Fibroblast of lung (primary cell): ENCODE data around the gene NFIL3. TPM values are rescaled to one million over a fixed set of nuclear protein-coding genes. Genes with fewer than 3 reads are reported as not detected.

Experiments used
- DNase-seq, 2 donors: peaks; one replicate each; pipeline versions ENCODE4 v3.0.0 to v3.0.0-alpha.2; 2010; ENCODE audit warnings: low read depth in 2 of 2
- H2AFZ ChIP-seq: 2 replicates; pipeline ENCODE4 v1.5.1; 2012; ENCODE audit warnings: low read length, control low read depth, inconsistent platforms
- H3K27ac ChIP-seq: 2 replicates; pipeline ENCODE4 v1.5.1; 2011; ENCODE audit warnings: low read length, control low read depth; ENCODE audit not compliant: insufficient read depth
- H3K27me3 ChIP-seq: 2 replicates; pipeline ENCODE4 v1.5.1; 2011; ENCODE audit warnings: mild to moderate bottlenecking, low read length; ENCODE audit not compliant: control insufficient read depth, insufficient read depth
- H3K36me3 ChIP-seq: 2 replicates; pipeline ENCODE4 v1.5.1; 2011; ENCODE audit warnings: low read length; ENCODE audit not compliant: control insufficient read depth, insufficient read depth
- H3K4me1 ChIP-seq: 2 replicates; pipeline ENCODE4 v1.5.1; 2011; ENCODE audit warnings: low read length; ENCODE audit not compliant: control insufficient read depth, insufficient read depth; ENCODE audit errors: extremely low read depth
- H3K4me2 ChIP-seq: 2 replicates; pipeline ENCODE4 v1.5.1; 2011; ENCODE audit warnings: low read length, control low read depth; ENCODE audit not compliant: insufficient read depth; ENCODE audit errors: extremely low read depth
- H3K4me3 ChIP-seq, 4 experiments: fragments of 200-600 bp in 1 of 4; sonication (generic) in 1 of 4; replicated peaks in 1 of 4; 2 replicates each; pipeline ENCODE4 v1.5.1; 2011 to 2016; ENCODE audit warnings: low read length in 4 of 4, low read depth in 3 of 4, mild to moderate bottlenecking in 3 of 4, control low read depth in 2 of 4, inconsistent platforms in 1 of 4, mixed read lengths in 1 of 4; ENCODE audit not compliant: insufficient read depth in 1 of 4; ENCODE audit errors: control extremely low read depth in 1 of 4
- H3K79me2 ChIP-seq: 2 replicates; pipeline ENCODE4 v1.5.1; 2012; ENCODE audit warnings: mild to moderate bottlenecking, low read length, inconsistent platforms; ENCODE audit not compliant: control insufficient read depth, insufficient read depth
- H3K9ac ChIP-seq: 2 replicates; pipeline ENCODE4 v1.5.1; 2011; ENCODE audit warnings: mild to moderate bottlenecking, low read length, control low read depth; ENCODE audit not compliant: insufficient read depth
- H3K9me3 ChIP-seq: 2 replicates; pipeline ENCODE4 v1.5.1; 2012; ENCODE audit warnings: low read depth, low read length; ENCODE audit not compliant: control insufficient read depth, insufficient read depth
- H4K20me1 ChIP-seq: 2 replicates; pipeline ENCODE4 v1.5.1; 2011; ENCODE audit warnings: low read length; ENCODE audit not compliant: control insufficient read depth, insufficient read depth; ENCODE audit errors: extremely low read depth
- EZH2 ChIP-seq: IDR thresholded peaks from 2 replicates; pipeline ENCODE4 v1.5.1; 2012; ENCODE audit warnings: low read length, control low read depth, mild to moderate bottlenecking; ENCODE audit errors: missing control alignments
- polyA plus RNA-seq, 2 donors: library from polyadenylated mRNA; depleted of rRNA in 1 of 2; stranded (reverse) in 1 of 2; unstranded in 1 of 2; fragments of >200 nt; gene quantifications; 2 replicates each; pipeline ENCODE4 v1.2.1, GENCODE V29; 2011 to 2012; ENCODE audit warnings: missing spikeins in 1 of 2
- total RNA-seq: library from RNA; depleted of rRNA; stranded (reverse); fragments of >200 nt; gene quantifications from 2 replicates; pipeline ENCODE4 v1.2.1, GENCODE V29; 2014
- TF ChIP-seq, protein P1 (sequence below), 2 donors: IDR thresholded peaks in 1 of 2; conservative IDR thresholded peaks in 1 of 2; 1 replicate in 1 of 2; 2 replicates in 1 of 2; pipeline ENCODE4 v1.5.1; 2011 to 2012; ENCODE audit warnings: low read length in 2 of 2, control low read depth in 1 of 2, inconsistent platforms in 1 of 2, low read depth in 1 of 2, mild to moderate bottlenecking in 1 of 2

Gene NFIL3
- total and polyA plus RNA-seq, 2 donors (not counting 1 experiment from before 2014, with no cell fraction given) = 58.7 to 62.3 TPM

DNA sequence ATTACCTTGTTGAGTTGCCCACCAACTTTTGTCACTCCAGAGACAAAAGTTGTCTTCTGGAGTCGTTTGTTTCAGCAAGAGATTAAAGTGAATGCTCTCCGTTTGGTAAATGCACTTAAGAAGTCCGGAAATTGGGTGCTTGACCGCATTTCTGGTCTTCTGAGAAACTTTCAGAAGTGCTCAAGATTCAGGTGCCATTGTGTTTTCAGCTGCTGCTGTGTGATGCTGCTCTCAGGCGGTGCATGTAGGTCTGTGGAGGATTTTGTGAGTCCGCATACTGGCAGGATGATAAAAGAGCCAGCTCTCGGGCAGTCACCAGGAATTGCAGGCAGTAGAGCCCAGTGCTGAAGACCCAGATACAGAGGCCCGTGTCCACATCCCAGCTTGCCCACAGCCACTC is 5.9 kb upstream of the NFIL3 start:
- Histone ChIP-seq H3K27me3 (no peaks in the 10 kb centered on the region), H3K79me2 (no peaks in the 10 kb centered on the region), H3K4me3 (no peak overlapping the region), H3K9me3 (no peaks in the 10 kb centered on the region), H3K36me3 (no peaks in the 10 kb centered on the region), H3K27ac (no peak overlapping the region), H3K4me1 (peaks cover 5% of the 10 kb centered on the region), H2AFZ (no peak overlapping the region), H3K9ac (no peak overlapping the region), H4K20me1 (no peaks in the 10 kb centered on the region), H3K4me2 (no peak overlapping the region)
- TF ChIP-seq, protein P1, sequence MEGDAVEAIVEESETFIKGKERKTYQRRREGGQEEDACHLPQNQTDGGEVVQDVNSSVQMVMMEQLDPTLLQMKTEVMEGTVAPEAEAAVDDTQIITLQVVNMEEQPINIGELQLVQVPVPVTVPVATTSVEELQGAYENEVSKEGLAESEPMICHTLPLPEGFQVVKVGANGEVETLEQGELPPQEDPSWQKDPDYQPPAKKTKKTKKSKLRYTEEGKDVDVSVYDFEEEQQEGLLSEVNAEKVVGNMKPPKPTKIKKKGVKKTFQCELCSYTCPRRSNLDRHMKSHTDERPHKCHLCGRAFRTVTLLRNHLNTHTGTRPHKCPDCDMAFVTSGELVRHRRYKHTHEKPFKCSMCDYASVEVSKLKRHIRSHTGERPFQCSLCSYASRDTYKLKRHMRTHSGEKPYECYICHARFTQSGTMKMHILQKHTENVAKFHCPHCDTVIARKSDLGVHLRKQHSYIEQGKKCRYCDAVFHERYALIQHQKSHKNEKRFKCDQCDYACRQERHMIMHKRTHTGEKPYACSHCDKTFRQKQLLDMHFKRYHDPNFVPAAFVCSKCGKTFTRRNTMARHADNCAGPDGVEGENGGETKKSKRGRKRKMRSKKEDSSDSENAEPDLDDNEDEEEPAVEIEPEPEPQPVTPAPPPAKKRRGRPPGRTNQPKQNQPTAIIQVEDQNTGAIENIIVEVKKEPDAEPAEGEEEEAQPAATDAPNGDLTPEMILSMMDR (conservative IDR thresholded peaks at IDR 0.05 in 1 of 2, IDR thresholded peaks at IDR 0.05 in 1 of 2; ENCODE audit: low read depth in 1 of 2, low read length in 2 of 2) = no peak
- TF ChIP-seq EZH2 = no peak
- no peak for DNase-seq

DNA sequence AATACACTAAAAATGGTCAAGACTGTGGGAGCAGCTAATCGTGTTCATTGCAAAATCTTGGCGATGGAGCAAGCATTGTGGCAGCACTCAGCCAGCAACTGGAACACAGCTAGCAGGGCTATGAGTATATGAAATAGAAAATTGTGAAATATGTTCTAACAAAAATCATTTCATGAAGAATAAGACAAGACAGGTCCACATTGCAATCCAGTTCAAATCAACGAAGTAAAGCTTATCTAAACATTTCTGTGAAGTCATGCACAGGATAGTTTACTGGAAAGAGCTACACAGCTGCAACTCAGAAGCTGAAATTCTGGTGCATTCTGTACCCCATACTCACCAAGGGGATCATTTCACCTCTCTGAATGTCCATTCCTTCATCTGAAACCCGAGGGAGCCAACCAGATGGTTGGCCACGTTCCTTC is 5.3 kb upstream of the NFIL3 start:
- Histone ChIP-seq H3K4me2 (no peak overlapping the region), H2AFZ (no peak overlapping the region), H3K4me3 (no peak overlapping the region), H3K27ac (peak overlapping the region; percentile 15), H3K9ac (no peak overlapping the region), H3K27me3 (no peaks in the 10 kb centered on the region), H3K9me3 (no peaks in the 10 kb centered on the region), H3K4me1 (peaks cover 5% of the 10 kb centered on the region), H4K20me1 (no peaks in the 10 kb centered on the region), H3K79me2 (no peaks in the 10 kb centered on the region), H3K36me3 (no peaks in the 10 kb centered on the region)
- peak in 1 of 2 donors; percentile 97 for DNase-seq
- no peak for TF ChIP-seq EZH2
- TF ChIP-seq, protein P1 (conservative IDR thresholded peaks at IDR 0.05 in 1 of 2, IDR thresholded peaks at IDR 0.05 in 1 of 2; ENCODE audit: low read depth in 1 of 2, low read length in 2 of 2) = no peak

DNA sequence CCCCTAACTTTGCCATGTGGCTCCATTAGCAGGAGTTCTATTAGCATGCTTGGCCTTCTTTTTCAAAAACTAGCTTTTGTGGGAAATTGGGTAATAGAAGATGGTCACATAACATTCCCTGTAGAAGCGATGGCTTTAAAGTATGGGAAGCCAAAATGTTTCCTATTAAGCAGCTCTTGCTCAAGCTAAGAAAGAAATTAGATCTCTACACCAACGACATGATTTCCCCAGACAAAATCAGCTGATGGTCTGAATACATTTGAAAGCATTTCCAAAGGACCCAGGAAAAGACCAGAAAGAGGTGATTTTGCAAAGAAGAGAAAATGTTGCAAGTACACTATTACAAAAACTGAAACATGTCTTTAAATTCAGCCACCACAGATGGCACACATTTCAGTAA is 4.8 kb upstream of the NFIL3 start:
- H3K27me3 ChIP-seq = no peaks in the 10 kb centered on the region
- TF ChIP-seq, protein P1 (conservative IDR thresholded peaks at IDR 0.05 in 1 of 2, IDR thresholded peaks at IDR 0.05 in 1 of 2; ENCODE audit: low read depth in 1 of 2, low read length in 2 of 2) = no peak
- TF ChIP-seq EZH2 = no peak
- H3K9me3 ChIP-seq = no peaks in the 10 kb centered on the region
- H2AFZ ChIP-seq = no peak overlapping the region
- no peaks in the 10 kb centered on the region for H3K36me3 ChIP-seq
- no peak overlapping the region for H3K4me2 ChIP-seq
- no peak overlapping the region for H3K4me3 ChIP-seq
- no peaks in the 10 kb centered on the region for H3K79me2 ChIP-seq
- no peaks in the 10 kb centered on the region for H4K20me1 ChIP-seq
- peak overlapping the region; percentile 15 for H3K27ac ChIP-seq
- no peak overlapping the region for H3K9ac ChIP-seq
- H3K4me1 ChIP-seq = peaks cover 5% of the 10 kb centered on the region
- DNase-seq = peak in 1 of 2 donors; percentile 71
